Measurements from ENCODE around the gene FOXI1. TPM values are rescaled to one million over a fixed set of nuclear protein-coding genes. Genes with fewer than 3 reads are reported as not detected.

FOXI1 gene
- total and polyA plus RNA-seq, 8 donors: 0.09 to 1.8 (median 0.38) TPM; not detected in 3

DNA sequence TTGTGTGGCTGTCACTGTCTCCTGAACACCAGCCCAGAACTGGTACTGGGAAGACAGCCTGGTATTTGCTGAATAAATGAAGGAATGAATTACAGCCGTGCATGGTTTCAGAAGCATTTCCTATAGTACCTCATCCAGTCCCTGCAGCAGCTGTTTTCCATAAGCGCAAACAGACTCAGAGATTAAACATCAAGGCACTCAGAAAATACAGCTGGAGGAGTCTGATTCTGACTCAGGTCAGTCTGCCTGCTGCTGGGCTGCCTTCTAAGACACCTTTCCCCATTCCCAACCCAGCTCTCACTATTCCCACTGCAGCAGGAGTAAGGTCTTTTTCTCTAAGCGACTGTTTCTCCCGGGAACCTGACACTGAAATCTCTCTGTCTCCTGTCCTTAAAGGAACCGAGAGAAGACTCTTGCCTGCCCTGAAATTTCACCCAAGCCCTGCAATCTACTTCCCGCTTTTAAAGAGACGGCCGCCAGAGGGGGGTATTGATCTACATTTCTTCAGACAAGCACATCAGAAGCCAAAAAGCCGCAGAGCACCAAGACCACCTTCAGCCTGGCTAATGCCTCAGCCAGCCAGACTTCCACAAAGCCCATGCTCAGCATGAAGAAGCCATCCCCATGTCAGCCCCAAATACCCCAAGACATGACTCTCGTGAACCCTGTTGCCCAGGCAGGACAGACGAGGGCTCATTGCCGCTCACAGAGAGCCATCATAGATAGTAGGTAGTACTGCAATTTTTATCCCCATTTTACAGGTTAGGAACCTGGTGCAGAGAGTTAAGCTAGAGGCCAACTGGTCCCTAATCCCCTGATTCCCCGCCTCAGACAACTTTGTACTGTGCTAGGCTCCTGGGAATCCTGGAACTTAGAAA lies 5.4 kb upstream of the FOXI1 start:
- ATAC-seq (peak in 3 of 4 donors; percentile 70 to 79 (median 74)), FAIRE-seq (no peak), DNase-seq (peak in 5 of 6 donors; percentile 37 to 75 (median 57))
- no peaks in the 10 kb centered on the region for H3K4me1 ChIP-seq
- no peak overlapping the region for H3K27ac ChIP-seq
- H3K9me3 ChIP-seq: no peaks in the 10 kb centered on the region
- no peak overlapping the region for H3K4me3 ChIP-seq
- TF ChIP-seq, protein P1, sequence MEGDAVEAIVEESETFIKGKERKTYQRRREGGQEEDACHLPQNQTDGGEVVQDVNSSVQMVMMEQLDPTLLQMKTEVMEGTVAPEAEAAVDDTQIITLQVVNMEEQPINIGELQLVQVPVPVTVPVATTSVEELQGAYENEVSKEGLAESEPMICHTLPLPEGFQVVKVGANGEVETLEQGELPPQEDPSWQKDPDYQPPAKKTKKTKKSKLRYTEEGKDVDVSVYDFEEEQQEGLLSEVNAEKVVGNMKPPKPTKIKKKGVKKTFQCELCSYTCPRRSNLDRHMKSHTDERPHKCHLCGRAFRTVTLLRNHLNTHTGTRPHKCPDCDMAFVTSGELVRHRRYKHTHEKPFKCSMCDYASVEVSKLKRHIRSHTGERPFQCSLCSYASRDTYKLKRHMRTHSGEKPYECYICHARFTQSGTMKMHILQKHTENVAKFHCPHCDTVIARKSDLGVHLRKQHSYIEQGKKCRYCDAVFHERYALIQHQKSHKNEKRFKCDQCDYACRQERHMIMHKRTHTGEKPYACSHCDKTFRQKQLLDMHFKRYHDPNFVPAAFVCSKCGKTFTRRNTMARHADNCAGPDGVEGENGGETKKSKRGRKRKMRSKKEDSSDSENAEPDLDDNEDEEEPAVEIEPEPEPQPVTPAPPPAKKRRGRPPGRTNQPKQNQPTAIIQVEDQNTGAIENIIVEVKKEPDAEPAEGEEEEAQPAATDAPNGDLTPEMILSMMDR (IDR thresholded peaks at IDR 0.05): peak in 3 of 4 donors; percentile 39 to 49 (median 46)
- no peaks in the 10 kb centered on the region for H3K27me3 ChIP-seq
- no peaks in the 10 kb centered on the region for H3K36me3 ChIP-seq
- intact Hi-C loops (cut with DNase I): loop anchor here in 2 of 3 donors (5.0 kb wide), 2 partner anchors 82 to 322 kb away; no protein-coding TSS in a partner anchor
- WGBS, 2 donors: 26 to 27% methylated on average over 13 of the region's 13 CpGs

DNA sequence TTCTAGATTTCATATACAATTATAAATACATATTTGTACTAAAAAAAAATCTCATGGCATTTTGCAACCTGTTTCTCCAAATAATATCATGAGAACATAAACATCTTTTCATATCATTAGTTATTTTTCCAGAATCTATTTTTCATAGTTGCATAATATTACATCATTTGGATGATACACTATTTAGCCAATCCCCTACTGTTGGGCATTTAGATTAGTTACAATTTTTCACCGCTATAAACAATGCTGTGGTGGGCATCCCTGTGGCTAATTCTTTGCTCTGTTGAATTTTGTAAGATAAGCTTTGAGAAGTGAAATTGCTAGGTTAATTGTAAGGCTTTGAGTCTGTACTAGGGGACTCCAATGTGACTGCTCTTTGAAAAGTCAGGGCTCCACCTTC lies 2.2 kb upstream of the FOXI1 start:
- FAIRE-seq (no peak), ATAC-seq (no peak), DNase-seq (no peak)
- intact Hi-C loops (cut with DNase I): loop anchor here in 2 of 3 donors (5.0 kb wide), 2 partner anchors 79 to 319 kb away; no protein-coding TSS in a partner anchor
- Histone ChIP-seq H3K27me3 (no peaks in the 10 kb centered on the region), H3K36me3 (no peaks in the 10 kb centered on the region), H3K9me3 (no peaks in the 10 kb centered on the region), H3K27ac (no peak overlapping the region), H3K4me3 (no peak overlapping the region), H3K4me1 (no peaks in the 10 kb centered on the region)
- WGBS, 2 donors: 93 to 94% methylated on average over 1 of the region's 1 CpG
- TF ChIP-seq, protein P1 (IDR thresholded peaks at IDR 0.05): no peak

DNA sequence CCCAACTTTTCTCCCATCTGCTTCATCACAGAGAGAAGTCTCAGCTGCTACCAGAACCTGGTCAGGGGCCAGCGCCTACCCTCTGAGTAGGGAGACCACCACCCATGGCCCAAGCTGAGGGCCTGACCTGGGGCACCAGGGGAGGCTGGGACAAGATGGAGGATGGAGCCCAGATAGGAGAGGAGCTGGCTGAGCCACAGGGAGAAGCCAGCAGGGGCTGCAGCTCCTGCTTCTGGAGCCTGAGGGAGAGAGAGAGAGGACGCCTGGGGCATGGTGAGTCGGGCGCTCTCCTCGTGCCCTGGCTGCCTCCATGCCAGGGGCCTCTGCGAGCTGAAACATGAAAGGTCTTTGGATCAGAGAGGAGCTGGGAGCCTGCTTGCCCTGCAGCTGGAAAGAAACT lies 1.4 kb upstream of the FOXI1 start:
- 63 to 71% methylated on average over 5 to 6 of the region's 6 CpGs for WGBS, 2 donors
- FAIRE-seq (no peak), DNase-seq (no peak), ATAC-seq (no peak)
- TF ChIP-seq, protein P1 (IDR thresholded peaks at IDR 0.05): no peak
- intact Hi-C loops (cut with DNase I): loop anchor here in 2 of 3 donors (5.0 kb wide), 2 partner anchors 78 to 318 kb away; no protein-coding TSS in a partner anchor
- Histone ChIP-seq H3K4me3 (no peak overlapping the region), H3K9me3 (no peaks in the 10 kb centered on the region), H3K36me3 (no peaks in the 10 kb centered on the region), H3K27me3 (no peaks in the 10 kb centered on the region), H3K4me1 (no peaks in the 10 kb centered on the region), H3K27ac (no peak overlapping the region)

DNA sequence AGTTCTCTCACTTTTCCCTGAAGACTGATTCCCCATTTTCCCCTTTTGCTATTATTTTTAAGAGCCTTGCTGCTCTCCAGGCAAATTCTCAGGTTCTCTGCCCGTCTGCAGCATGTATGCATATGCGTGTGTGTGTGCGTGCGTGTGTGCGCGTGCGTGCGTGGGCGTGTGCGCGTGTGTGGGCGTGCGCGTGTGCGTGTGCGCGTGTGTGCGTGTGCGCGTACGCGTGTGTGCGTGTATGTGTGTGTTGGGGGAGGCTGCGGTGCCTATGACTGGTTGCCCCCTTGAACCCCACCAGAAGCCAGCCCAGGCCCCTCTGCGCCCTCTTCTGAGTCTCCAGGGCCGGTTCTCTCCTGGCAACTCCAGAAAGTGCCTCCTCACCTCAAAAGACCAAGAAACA lies 987 bp upstream of the FOXI1 start:
- no peak overlapping the region for H3K27ac ChIP-seq
- H3K9me3 ChIP-seq: no peaks in the 10 kb centered on the region
- no peaks in the 10 kb centered on the region for H3K27me3 ChIP-seq
- DNase-seq: no peak
- H3K36me3 ChIP-seq: no peaks in the 10 kb centered on the region
- H3K4me3 ChIP-seq: no peak overlapping the region
- FAIRE-seq: no peak
- TF ChIP-seq, protein P1 (IDR thresholded peaks at IDR 0.05): no peak
- 84 to 86% methylated on average over 26 of the region's 26 CpGs for WGBS, 2 donors
- no peaks in the 10 kb centered on the region for H3K4me1 ChIP-seq
- ATAC-seq: no peak
- intact Hi-C loops (cut with DNase I): loop anchor here in 2 of 3 donors (5.0 kb wide), 2 partner anchors 78 to 318 kb away; no protein-coding TSS in a partner anchor

DNA sequence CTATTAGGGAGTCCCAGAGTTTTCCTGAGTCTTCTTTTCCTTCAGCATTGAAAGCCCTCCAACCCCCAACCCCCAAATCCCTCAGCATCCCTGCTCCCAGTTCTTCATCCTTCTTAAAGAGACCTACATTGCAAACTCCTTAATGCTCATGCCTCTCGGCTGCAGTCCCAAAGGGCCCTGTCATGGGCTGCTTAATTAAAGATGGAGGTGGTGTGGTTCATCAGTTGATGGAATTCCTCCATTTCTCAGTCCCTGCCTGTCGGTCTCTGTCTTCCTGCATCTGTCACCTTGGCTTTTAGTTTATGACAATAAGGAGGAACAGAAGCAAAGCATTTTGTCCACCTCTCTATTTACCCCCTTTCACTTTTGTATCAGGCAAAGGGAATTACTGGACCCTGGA lies 2.0 kb downstream of the FOXI1 start:
- 59 to 67% methylated on average over 2 of the region's 2 CpGs for WGBS, 2 donors

More for the DNA sequence above, 2.0 kb downstream of the FOXI1 start:
- no peak for DNase-seq
- intact Hi-C loops (cut with DNase I): no loop called here
- TF ChIP-seq, protein P1 (IDR thresholded peaks at IDR 0.05): no peak
- Histone ChIP-seq H3K27ac (no peak overlapping the region), H3K4me1 (no peaks in the 10 kb centered on the region), H3K36me3 (no peaks in the 10 kb centered on the region), H3K4me3 (no peak overlapping the region), H3K9me3 (no peaks in the 10 kb centered on the region), H3K27me3 (no peaks in the 10 kb centered on the region)
- no peak for ATAC-seq
- FAIRE-seq: no peak
